HCT116 (cell line): ENCODE results near the gene BICDL2. TPM values are rescaled to one million over a fixed set of nuclear protein-coding genes. Genes with fewer than 3 reads are reported as not detected.
"Not testable (repeated sequence)": the region's sequence is repeated elsewhere in the genome, so short reads cannot be mapped to it uniquely, and the experiment has no call there.

Source experiments
- ATAC-seq: fragments of 200-7000 bp; cut with Tn5 transposase; 2 replicates; pipeline ENCODE4 v1.9.1; 2020; ENCODE audit warnings: mild to moderate bottlenecking, moderate library complexity
- BruUV-seq: library from RNA; stranded (reverse); fragments of 400-500 nt; replicated peaks from 2 replicates; lab custom pipeline; 2021; lab: Mats Ljungman, UMichigan
- CTCF ChIA-PET: fragments of 300-600 bp; sonication (Branson Sonifier 250); formaldehyde crosslinking; loops from one replicate; lab custom pipeline; 2021; ENCODE audit warnings: antibody characterized with exemption; lab: Charles Lee
- POLR2A ChIA-PET: fragments of 300-600, 350-600 bp; sonication (Branson Sonifier 250); formaldehyde crosslinking; loops from one replicate; lab custom pipeline; 2021; ENCODE audit warnings: antibody characterized with exemption; lab: Charles Lee
- RAD21 ChIA-PET, 2 experiments: fragments of 300-600 bp; sonication (Branson Sonifier 250); formaldehyde crosslinking; loops; one replicate each; lab custom pipeline; 2023; ENCODE audit warnings: low total read pairs in 2 of 2; ENCODE audit not compliant: uncharacterized antibody in 2 of 2, unreplicated experiment in 2 of 2, low non-redundant PET in 1 of 2; lab: Charles Lee
- DNase-seq: peaks from one replicate; pipeline ENCODE4 v3.0.0-alpha.2; 2010; ENCODE audit warnings: low read depth, low spot score
- H2AFZ ChIP-seq: fragments of 200-600 bp; shearing (Covaris generic), sonication (generic); 2 replicates; pipeline ENCODE4 v1.6.1; 2017; ENCODE audit warnings: low read depth, mixed run types, mixed read lengths, antibody characterized with exemption, low read length; ENCODE audit not compliant: poor library complexity, severe bottlenecking
- H3K27ac ChIP-seq: 2 replicates; pipeline ENCODE4 v1.5.1; 2012; ENCODE audit warnings: low read depth, low read length
- H3K27me3 ChIP-seq: fragments of 200-600 bp; sonication (generic); 2 replicates; pipeline ENCODE4 v1.6.1; 2016; ENCODE audit warnings: mixed run types, low read length, mixed read lengths; ENCODE audit not compliant: insufficient read depth
- H3K36me3 ChIP-seq, 2 experiments: fragments of 200-500 bp in 1 of 2; fragments of 200-600 bp in 1 of 2; sonication (Bioruptor generic) in 1 of 2; sonication (generic) in 1 of 2; 2 replicates each; pipeline versions ENCODE4 v1.5.1 to v1.6.1; 2014 to 2016; ENCODE audit warnings: low read length in 2 of 2, inconsistent platforms in 1 of 2, mixed read lengths in 1 of 2, mixed run types in 1 of 2; ENCODE audit not compliant: insufficient read depth in 2 of 2, control insufficient read depth in 1 of 2
- H3K4me1 ChIP-seq, 2 experiments: fragments of 200-600 bp in 1 of 2; sonication (generic) in 1 of 2; 2 replicates each; pipeline versions ENCODE4 v1.5.1 to v1.6.1; 2012 to 2017; ENCODE audit warnings: low read length in 2 of 2, inconsistent platforms in 1 of 2, mild to moderate bottlenecking in 1 of 2, mixed read lengths in 1 of 2, mixed run types in 1 of 2, moderate library complexity in 1 of 2; ENCODE audit not compliant: insufficient read depth in 2 of 2, control insufficient read depth in 1 of 2
- H3K4me2 ChIP-seq: fragments of 200-600 bp; sonication (generic); 2 replicates; pipeline ENCODE4 v1.6.1; 2017; ENCODE audit warnings: mixed run types, low read length, mixed read lengths
- H3K4me3 ChIP-seq, 2 experiments: fragments of 200-600 bp in 1 of 2; sonication (generic) in 1 of 2; replicated peaks in 1 of 2; 2 replicates each; pipeline ENCODE4 v1.5.1; 2011 to 2016; ENCODE audit warnings: low read length in 2 of 2, control low read depth in 1 of 2, low read depth in 1 of 2, mild to moderate bottlenecking in 1 of 2, mixed read lengths in 1 of 2, mixed run types in 1 of 2
- H3K79me2 ChIP-seq: fragments of 200-600 bp; sonication (generic); 2 replicates; pipeline ENCODE4 v1.6.1; 2017; ENCODE audit warnings: mild to moderate bottlenecking, mixed run types, low read length, moderate library complexity, mixed read lengths; ENCODE audit not compliant: insufficient read depth
- H3K9ac ChIP-seq: fragments of 200-600 bp; sonication (generic); 2 replicates; pipeline ENCODE4 v1.6.1; 2016; ENCODE audit warnings: low read length, mixed read lengths
- H3K9me2 ChIP-seq: fragments of 200-600 bp; sonication (generic), shearing (Covaris generic); 2 replicates; pipeline ENCODE4 v1.6.1; 2017; ENCODE audit warnings: mixed run types, mild to moderate bottlenecking, moderate library complexity; ENCODE audit not compliant: insufficient read depth
- H3K9me3 ChIP-seq, 2 experiments: fragments of 200-500 bp in 1 of 2; fragments of 200-600 bp in 1 of 2; sonication (Bioruptor generic) in 1 of 2; sonication (generic) in 1 of 2; 2 replicates each; pipeline ENCODE4 v1.6.1; 2014 to 2017; ENCODE audit warnings: low read length in 2 of 2, mixed read lengths in 2 of 2, inconsistent platforms in 1 of 2, low read depth in 1 of 2, mild to moderate bottlenecking in 1 of 2, mixed run types in 1 of 2, moderate library complexity in 1 of 2; ENCODE audit not compliant: control insufficient read depth in 1 of 2, insufficient read depth in 1 of 2
- H4K20me1 ChIP-seq: fragments of 200-600 bp; sonication (generic), shearing (Covaris generic); 2 replicates; pipeline ENCODE4 v1.6.1; 2017; ENCODE audit warnings: mixed run types, mild to moderate bottlenecking, moderate library complexity; ENCODE audit not compliant: insufficient read depth
- CBX3 ChIP-seq: IDR thresholded peaks from 2 replicates; pipeline ENCODE4 v1.6.1; 2012; ENCODE audit warnings: low read depth
- CEBPB ChIP-seq: IDR thresholded peaks from 2 replicates; pipeline ENCODE4 v1.6.1; 2012; ENCODE audit warnings: low read depth
- CTCF ChIP-seq, 3 experiments: fragments of 200-600 bp in 1 of 3; sonication (generic) in 1 of 3; IDR thresholded peaks in 2 of 3; conservative IDR thresholded peaks in 1 of 3; 2 replicates each; pipeline ENCODE4 v1.5.1; 2012 to 2017; ENCODE audit warnings: low read depth in 2 of 3, low read length in 2 of 3, antibody characterized with exemption in 1 of 3, borderline replicate concordance in 1 of 3, control low read depth in 1 of 3, mild to moderate bottlenecking in 1 of 3, mixed read lengths in 1 of 3, mixed run types in 1 of 3, moderate library complexity in 1 of 3; ENCODE audit not compliant: insufficient read depth in 1 of 3
- EGR1 ChIP-seq: IDR thresholded peaks from 2 replicates; pipeline ENCODE4 v1.6.1; 2012; ENCODE audit warnings: low read depth
- ELF1 ChIP-seq: IDR thresholded peaks from 2 replicates; pipeline ENCODE4 v1.6.1; 2012; ENCODE audit warnings: low read depth, borderline replicate concordance
- EZH2 ChIP-seq: fragments of 200-600 bp; sonication (generic); IDR thresholded peaks from 2 replicates; pipeline ENCODE4 v1.6.1; 2017; ENCODE audit warnings: antibody characterized with exemption, mixed run types
- EZH2phosphoT487 ChIP-seq: fragments of 200-600 bp; IDR thresholded peaks from 2 replicates; pipeline ENCODE4 v1.6.1; 2018; ENCODE audit warnings: antibody characterized with exemption, borderline replicate concordance
- JUND ChIP-seq: IDR thresholded peaks from 2 replicates; pipeline ENCODE4 v1.6.1; 2012
- MAX ChIP-seq: IDR thresholded peaks from 2 replicates; pipeline ENCODE4 v1.6.1; 2012
- POLR2A ChIP-seq: IDR thresholded peaks from 2 replicates; pipeline ENCODE4 v1.7.0; 2011; ENCODE audit warnings: borderline replicate concordance; ENCODE audit not compliant: insufficient read depth, insufficient read length; ENCODE audit errors: extremely low read depth
- POLR2AphosphoS5 ChIP-seq: IDR thresholded peaks from 2 replicates; pipeline ENCODE4 v1.6.1; 2011; ENCODE audit warnings: mild to moderate bottlenecking, low read depth, low read length, moderate library complexity
- RAD21 ChIP-seq: IDR thresholded peaks from 2 replicates; pipeline ENCODE4 v1.6.1; 2012; ENCODE audit warnings: low read depth, mild to moderate bottlenecking
- SIN3A ChIP-seq: IDR thresholded peaks from 2 replicates; pipeline ENCODE4 v1.6.1; 2012; ENCODE audit warnings: low read depth
- SP1 ChIP-seq: IDR thresholded peaks from 2 replicates; pipeline ENCODE4 v1.6.1; 2012; ENCODE audit warnings: low read depth
- TCF7L2 ChIP-seq: IDR thresholded peaks from 2 replicates; pipeline ENCODE4 v1.7.0; 2011; ENCODE audit warnings: borderline replicate concordance, inconsistent platforms; ENCODE audit not compliant: insufficient read depth, insufficient read length; ENCODE audit errors: extremely low read depth
- YY1 ChIP-seq: IDR thresholded peaks from 2 replicates; pipeline ENCODE4 v1.6.1; 2011; ENCODE audit warnings: low read length, low read depth, moderate library complexity, mild to moderate bottlenecking; ENCODE audit not compliant: insufficient replicate concordance; ENCODE audit errors: extremely low read depth
- ZFX ChIP-seq: fragments of 450-650 bp; IDR thresholded peaks from 2 replicates; pipeline ENCODE4 v1.6.1; 2017
- ZNF274 ChIP-seq: fragments of 200-500 bp; sonication (Bioruptor generic); IDR thresholded peaks from 2 replicates; pipeline ENCODE4 v1.6.1; 2014; ENCODE audit warnings: mild to moderate bottlenecking, low read depth, low read length, inconsistent platforms
- intact Hi-C: fragments of 100-400 bp; cut with micrococcal nuclease; formaldehyde crosslinking; loops from 2 replicates; pipeline ENCODE4 v1.10.0; 2022
- total RNA-seq: library from RNA; stranded (reverse); gene quantifications from one replicate; pipeline ENCODE4 v1.2.1, GENCODE V29; 2021; ENCODE audit not compliant: unreplicated experiment
- TF ChIP-seq, protein P1 (sequence below): IDR thresholded peaks from 2 replicates; pipeline ENCODE4 v1.6.1; 2012

BICDL2 gene
- total RNA-seq, 1 experiment from 2014 or later = 21.3 TPM

DNA sequence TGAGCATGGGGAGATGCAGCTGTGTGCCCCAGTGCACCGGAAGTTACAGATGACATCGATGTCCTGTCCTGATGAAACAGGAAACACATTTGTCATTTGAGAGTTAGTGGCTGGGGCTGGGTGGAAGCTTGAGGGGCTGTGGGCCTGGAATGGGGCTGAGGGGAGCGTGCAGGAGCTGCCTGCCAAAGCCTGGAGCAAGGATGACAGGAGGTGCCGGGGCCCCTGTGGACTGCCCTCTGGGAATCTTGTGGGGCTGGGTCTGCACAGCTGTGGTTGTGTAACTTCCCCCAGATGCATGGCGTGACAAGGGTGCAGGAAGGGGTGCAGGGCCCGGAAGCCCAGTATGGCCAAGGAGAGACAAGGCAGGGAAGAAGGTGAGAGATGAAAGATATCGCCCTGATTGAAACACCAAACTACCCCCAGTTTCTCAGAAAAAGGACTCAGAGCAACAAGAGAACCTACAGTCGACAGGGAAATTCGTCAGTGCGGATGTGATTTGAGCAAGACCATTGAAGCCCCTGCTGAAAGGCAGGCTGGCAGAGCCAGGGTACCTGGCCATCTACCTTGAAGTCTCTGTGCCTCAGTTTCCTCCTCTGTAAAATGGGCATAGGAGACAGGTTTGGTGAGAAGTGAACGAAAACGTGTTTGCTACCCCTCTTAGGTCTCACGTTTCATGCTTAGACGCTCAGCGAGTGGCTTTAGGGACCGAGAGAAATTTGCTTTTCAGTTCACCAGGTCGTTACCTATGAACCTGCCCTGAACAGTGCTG is 18.4 kb upstream of the BICDL2 start:
- CTCF ChIA-PET = no interaction called here

GRCh38 chr16:3053330-3053710 is 16.6 kb upstream of the BICDL2 start:
- H3K27ac ChIP-seq, BruUV-seq, H4K20me1 ChIP-seq, H3K79me2 ChIP-seq, DNase-seq, H3K4me3 ChIP-seq, H3K36me3 ChIP-seq, H3K9me2 ChIP-seq, RAD21 ChIA-PET, H2AFZ ChIP-seq, H3K9me3 ChIP-seq, H3K4me2 ChIP-seq, H3K27me3 ChIP-seq, H3K4me1 ChIP-seq, POLR2A ChIA-PET, CTCF ChIA-PET, H3K9ac ChIP-seq: not testable (repeated sequence)
- intact Hi-C loops = loop anchor here (10.0 kb wide), 1 partner anchor 121 kb away; no protein-coding TSS in a partner anchor
- peak; percentile 48; the same call in 1 of the 2 replicates for ATAC-seq

More for the DNA sequence above, 18.4 kb upstream of the BICDL2 start:
- no peak for DNase-seq
- no peak overlapping the region for H3K27ac ChIP-seq
- no peaks in the 10 kb centered on the region for H3K27me3 ChIP-seq
- no peak overlapping the region for H3K9ac ChIP-seq
- H3K36me3 ChIP-seq = no peaks in the 10 kb centered on the region
- BruUV-seq = no TSS peak
- H4K20me1 ChIP-seq = no peaks in the 10 kb centered on the region
- no peak overlapping the region for H3K4me2 ChIP-seq
- ATAC-seq = no peak
- H2AFZ ChIP-seq = no peak overlapping the region
- H3K4me3 ChIP-seq = no peak overlapping the region
- no peaks in the 10 kb centered on the region for H3K9me3 ChIP-seq
- H3K79me2 ChIP-seq = no peaks in the 10 kb centered on the region
- intact Hi-C loops = loop anchor here (10.0 kb wide), 1 partner anchor 120 kb away; no protein-coding TSS in a partner anchor
- H3K4me1 ChIP-seq = peaks cover 0 to 21% of the 10 kb centered on the region in 2 experiments; a peak in 3 of 4 replicates
- RAD21 ChIA-PET = no interaction called here
- no peaks in the 10 kb centered on the region for H3K9me2 ChIP-seq
- no peak for TF ChIP-seq SP1
- no peak for TF ChIP-seq ELF1
- TF ChIP-seq POLR2A = no peak
- TF ChIP-seq CBX3 = no peak
- TF ChIP-seq YY1 = no peak
- no peak for TF ChIP-seq CEBPB
- TF ChIP-seq ZFX = no peak
- TF ChIP-seq RAD21 = no peak
- TF ChIP-seq SIN3A = no peak
- TF ChIP-seq ZNF274 = no peak
- no peak for TF ChIP-seq EZH2phosphoT487
- no peak for TF ChIP-seq EZH2
- TF ChIP-seq, protein P1, sequence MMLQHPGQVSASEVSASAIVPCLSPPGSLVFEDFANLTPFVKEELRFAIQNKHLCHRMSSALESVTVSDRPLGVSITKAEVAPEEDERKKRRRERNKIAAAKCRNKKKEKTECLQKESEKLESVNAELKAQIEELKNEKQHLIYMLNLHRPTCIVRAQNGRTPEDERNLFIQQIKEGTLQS = no peak
- no peak for TF ChIP-seq MAX
- no peak for TF ChIP-seq CTCF (IDR thresholded peaks at IDR 0.05 in 2 of 3, conservative IDR thresholded peaks at IDR 0.05 in 1 of 3; ENCODE audit: borderline replicate concordance in 1 of 3, insufficient read depth in 1 of 3, low read depth in 2 of 3, low read length in 2 of 3)
- no peak for TF ChIP-seq JUND
- no peak for TF ChIP-seq TCF7L2
- no peak for TF ChIP-seq EGR1
- no peak for TF ChIP-seq POLR2AphosphoS5
- POLR2A ChIA-PET = no interaction called here
